ENCODE measurements around the gene TUBA3C.

- TF ChIP-seq CTCF (IDR thresholded peaks at IDR 0.05; ENCODE audit: poor library complexity, severe bottlenecking) (no peak), RAD21 (conservative IDR thresholded peaks at IDR 0.05) (no peak), POLR2AphosphoS5 (IDR thresholded peaks at IDR 0.05) (no peak)
Observed at GRCh38 chr13:19153782-19154450, 27.7 kb downstream of the TUBA3C start.
